Measurements from ENCODE around the gene PPP3R1.

PPP3R1 gene

GRCh38 chr2:68135448-68136320 is 116.6 kb downstream of the PPP3R1 start:
- DNase-seq: no peak

DNA sequence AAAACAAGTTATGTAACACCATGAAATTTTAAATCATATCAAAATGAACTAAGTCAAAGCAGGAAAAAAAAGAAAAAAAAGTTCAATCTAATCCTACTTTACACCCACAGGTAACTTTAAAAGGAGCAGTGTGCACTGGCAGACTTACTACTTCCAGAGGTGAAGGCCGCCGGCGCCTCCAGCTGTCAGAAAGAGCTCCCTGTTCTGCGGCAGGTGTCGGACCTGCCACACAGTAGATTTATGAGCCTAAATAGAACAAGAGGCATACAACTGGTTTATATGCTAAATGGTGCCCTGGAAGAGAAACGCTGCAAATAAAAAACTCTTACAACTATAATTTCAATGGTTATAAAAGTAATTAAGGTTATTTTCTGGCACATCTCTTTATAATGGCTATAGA is 117.8 kb downstream of the PPP3R1 start:
- no peak for DNase-seq

DNA sequence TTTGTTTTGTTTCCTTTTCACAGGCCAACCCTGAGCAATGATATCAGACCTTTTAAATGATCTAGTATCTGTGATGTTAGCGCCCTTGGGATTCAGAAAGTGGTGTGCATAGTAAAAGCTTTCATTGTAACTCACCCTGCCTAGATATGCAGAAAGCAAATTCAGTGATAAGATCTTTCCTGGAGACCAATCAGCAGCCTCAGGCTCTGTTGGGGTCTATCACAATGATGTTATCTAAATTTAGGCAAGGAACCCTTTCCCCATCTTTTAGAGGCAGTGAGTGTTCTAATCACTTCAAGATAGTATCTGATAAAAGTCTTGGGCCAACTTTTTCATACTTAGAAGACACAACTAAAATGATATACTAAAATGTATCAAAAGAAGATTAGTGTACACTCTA is 118.2 kb downstream of the PPP3R1 start:
- no peak for DNase-seq
